Fibroblast of lung (primary cell): ENCODE results near the gene RAPGEF2. TPM values are rescaled to one million over a fixed set of nuclear protein-coding genes. Genes with fewer than 3 reads are reported as not detected.
A peak's percentile ranks its signal among the peaks of the same experiment; 100 is the strongest.

Source experiments
- DNase-seq, 2 donors: peaks; one replicate each; pipeline versions ENCODE4 v3.0.0 to v3.0.0-alpha.2; 2010; ENCODE audit warnings: low read depth in 2 of 2
- H2AFZ ChIP-seq: 2 replicates; pipeline ENCODE4 v1.5.1; 2012; ENCODE audit warnings: low read length, control low read depth, inconsistent platforms
- H3K27ac ChIP-seq: 2 replicates; pipeline ENCODE4 v1.5.1; 2011; ENCODE audit warnings: low read length, control low read depth; ENCODE audit not compliant: insufficient read depth
- H3K27me3 ChIP-seq: 2 replicates; pipeline ENCODE4 v1.5.1; 2011; ENCODE audit warnings: mild to moderate bottlenecking, low read length; ENCODE audit not compliant: control insufficient read depth, insufficient read depth
- H3K36me3 ChIP-seq: 2 replicates; pipeline ENCODE4 v1.5.1; 2011; ENCODE audit warnings: low read length; ENCODE audit not compliant: control insufficient read depth, insufficient read depth
- H3K4me1 ChIP-seq: 2 replicates; pipeline ENCODE4 v1.5.1; 2011; ENCODE audit warnings: low read length; ENCODE audit not compliant: control insufficient read depth, insufficient read depth; ENCODE audit errors: extremely low read depth
- H3K4me2 ChIP-seq: 2 replicates; pipeline ENCODE4 v1.5.1; 2011; ENCODE audit warnings: low read length, control low read depth; ENCODE audit not compliant: insufficient read depth; ENCODE audit errors: extremely low read depth
- H3K4me3 ChIP-seq, 4 experiments: fragments of 200-600 bp in 1 of 4; sonication (generic) in 1 of 4; replicated peaks in 1 of 4; 2 replicates each; pipeline ENCODE4 v1.5.1; 2011 to 2016; ENCODE audit warnings: low read length in 4 of 4, low read depth in 3 of 4, mild to moderate bottlenecking in 3 of 4, control low read depth in 2 of 4, inconsistent platforms in 1 of 4, mixed read lengths in 1 of 4; ENCODE audit not compliant: insufficient read depth in 1 of 4; ENCODE audit errors: control extremely low read depth in 1 of 4
- H3K79me2 ChIP-seq: 2 replicates; pipeline ENCODE4 v1.5.1; 2012; ENCODE audit warnings: mild to moderate bottlenecking, low read length, inconsistent platforms; ENCODE audit not compliant: control insufficient read depth, insufficient read depth
- H3K9ac ChIP-seq: 2 replicates; pipeline ENCODE4 v1.5.1; 2011; ENCODE audit warnings: mild to moderate bottlenecking, low read length, control low read depth; ENCODE audit not compliant: insufficient read depth
- H3K9me3 ChIP-seq: 2 replicates; pipeline ENCODE4 v1.5.1; 2012; ENCODE audit warnings: low read depth, low read length; ENCODE audit not compliant: control insufficient read depth, insufficient read depth
- H4K20me1 ChIP-seq: 2 replicates; pipeline ENCODE4 v1.5.1; 2011; ENCODE audit warnings: low read length; ENCODE audit not compliant: control insufficient read depth, insufficient read depth; ENCODE audit errors: extremely low read depth
- CTCF ChIP-seq, 2 donors: IDR thresholded peaks in 1 of 2; conservative IDR thresholded peaks in 1 of 2; 1 replicate in 1 of 2; 2 replicates in 1 of 2; pipeline ENCODE4 v1.5.1; 2011 to 2012; ENCODE audit warnings: low read length in 2 of 2, control low read depth in 1 of 2, inconsistent platforms in 1 of 2, low read depth in 1 of 2, mild to moderate bottlenecking in 1 of 2
- EZH2 ChIP-seq: IDR thresholded peaks from 2 replicates; pipeline ENCODE4 v1.5.1; 2012; ENCODE audit warnings: low read length, control low read depth, mild to moderate bottlenecking; ENCODE audit errors: missing control alignments
- polyA plus RNA-seq, 2 donors: library from polyadenylated mRNA; depleted of rRNA in 1 of 2; stranded (reverse) in 1 of 2; unstranded in 1 of 2; fragments of >200 nt; gene quantifications; 2 replicates each; pipeline ENCODE4 v1.2.1, GENCODE V29; 2011 to 2012; ENCODE audit warnings: missing spikeins in 1 of 2
- total RNA-seq: library from RNA; depleted of rRNA; stranded (reverse); fragments of >200 nt; gene quantifications from 2 replicates; pipeline ENCODE4 v1.2.1, GENCODE V29; 2014

RAPGEF2 gene
- total and polyA plus RNA-seq, 2 donors (not counting 1 experiment from before 2014, with no cell fraction given), result 45.5 to 58.5 TPM

DNA sequence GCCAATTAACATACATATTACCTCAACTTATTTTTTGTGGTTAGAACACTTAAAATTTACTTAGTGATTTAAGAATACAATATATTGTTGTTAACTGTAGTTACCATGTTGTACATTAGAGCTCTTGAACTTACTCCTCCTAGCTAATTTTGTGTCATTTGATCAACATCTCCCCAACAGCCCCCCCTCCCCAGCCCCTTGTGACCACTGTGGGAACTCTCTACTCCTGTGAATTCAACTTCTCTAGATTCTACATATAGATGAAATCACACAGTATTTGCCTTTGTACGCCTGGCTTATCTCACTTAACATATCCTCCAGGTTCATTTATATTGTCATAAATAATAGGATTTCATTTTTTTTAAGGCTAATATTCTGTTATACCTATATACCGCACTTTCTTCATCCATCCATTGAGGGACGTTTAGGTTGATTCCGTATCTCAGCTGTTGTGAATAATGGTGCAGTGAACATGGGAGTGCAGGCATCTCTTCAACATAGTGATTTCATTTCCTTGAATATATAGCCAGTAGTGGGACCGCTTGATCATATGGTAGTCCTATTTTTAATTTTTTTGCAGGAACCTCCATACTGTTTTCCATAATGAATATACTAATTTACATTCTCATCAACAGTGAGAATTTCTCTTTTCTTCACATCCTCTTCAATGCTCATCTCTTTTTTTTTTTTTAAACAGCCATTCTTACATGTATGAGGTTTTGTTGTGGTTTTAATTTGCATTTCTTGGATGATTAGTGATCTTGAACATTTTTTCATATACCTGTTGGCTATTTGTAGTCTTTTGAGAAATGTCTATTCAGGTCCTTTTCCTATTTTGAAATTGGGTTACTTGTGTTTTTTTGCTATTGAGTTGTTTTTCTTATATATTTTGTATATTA lies 66.8 kb downstream of the RAPGEF2 start:
- Histone ChIP-seq H3K4me2 (no peak overlapping the region), H3K4me3 (no peak overlapping the region), H3K36me3 (no peaks in the 10 kb centered on the region), H3K27me3 (no peaks in the 10 kb centered on the region), H3K79me2 (no peaks in the 10 kb centered on the region), H3K9me3 (no peaks in the 10 kb centered on the region), H3K4me1 (no peaks in the 10 kb centered on the region), H2AFZ (no peak overlapping the region), H3K27ac (no peak overlapping the region), H3K9ac (no peak overlapping the region), H4K20me1 (no peaks in the 10 kb centered on the region)
- DNase-seq, result no peak
- no peak for TF ChIP-seq EZH2
- TF ChIP-seq CTCF (conservative IDR thresholded peaks at IDR 0.05 in 1 of 2, IDR thresholded peaks at IDR 0.05 in 1 of 2; ENCODE audit: low read depth in 1 of 2, low read length in 2 of 2), result no peak

DNA sequence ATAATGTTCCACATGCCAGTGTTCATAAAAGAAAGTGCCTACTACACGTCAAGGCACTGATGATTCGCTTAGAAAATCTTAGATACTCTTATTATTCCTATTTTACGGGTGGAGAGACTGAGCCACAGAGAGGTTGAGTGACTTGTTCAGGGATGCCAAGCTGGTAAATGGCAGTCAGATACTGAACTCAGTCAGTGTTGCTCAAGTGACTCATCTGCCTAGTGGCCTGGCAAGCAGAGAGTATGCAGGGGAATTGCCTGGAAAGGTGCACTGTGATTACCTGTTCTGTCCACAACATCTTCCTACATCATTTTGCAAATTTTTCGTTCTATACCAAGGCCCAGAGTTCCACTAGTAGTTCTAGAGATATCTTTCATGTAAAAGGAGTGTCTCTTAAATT lies 68.4 kb downstream of the RAPGEF2 start:
- Histone ChIP-seq H3K4me2 (no peak overlapping the region), H3K27ac (no peak overlapping the region), H3K9ac (no peak overlapping the region), H3K9me3 (no peaks in the 10 kb centered on the region), H3K4me1 (no peaks in the 10 kb centered on the region), H4K20me1 (no peaks in the 10 kb centered on the region), H3K79me2 (peaks cover 2% of the 10 kb centered on the region), H3K36me3 (no peaks in the 10 kb centered on the region), H2AFZ (no peak overlapping the region), H3K4me3 (no peak overlapping the region), H3K27me3 (no peaks in the 10 kb centered on the region)
- TF ChIP-seq CTCF (conservative IDR thresholded peaks at IDR 0.05 in 1 of 2, IDR thresholded peaks at IDR 0.05 in 1 of 2; ENCODE audit: low read depth in 1 of 2, low read length in 2 of 2) (no peak), EZH2 (no peak)
- DNase-seq, result peak in 1 of 2 donors; percentile 36

- Histone ChIP-seq H3K9ac (no peak overlapping the region), H3K27ac (no peak overlapping the region), H3K4me3 (no peak overlapping the region), H3K27me3 (no peaks in the 10 kb centered on the region), H3K9me3 (no peaks in the 10 kb centered on the region), H2AFZ (no peak overlapping the region), H3K36me3 (no peaks in the 10 kb centered on the region), H3K4me2 (no peak overlapping the region), H3K4me1 (peaks cover 4% of the 10 kb centered on the region), H4K20me1 (no peaks in the 10 kb centered on the region), H3K79me2 (peaks cover 2% of the 10 kb centered on the region)
- no peak for DNase-seq
- TF ChIP-seq EZH2 (no peak), CTCF (conservative IDR thresholded peaks at IDR 0.05 in 1 of 2, IDR thresholded peaks at IDR 0.05 in 1 of 2; ENCODE audit: low read depth in 1 of 2, low read length in 2 of 2) (no peak)
These were observed 71.0 kb downstream of the RAPGEF2 start for GRCh38 chr4:159173886-159174285.
